Measurements from ENCODE around the gene AFAP1. TPM values are rescaled to one million over a fixed set of nuclear protein-coding genes. Genes with fewer than 3 reads are reported as not detected.

AFAP1 gene
- total and polyA plus RNA-seq, 2 of the 8 experiments (the other 6 are each of a cell fraction or from before 2014, with no cell fraction given), result 3.6 to 18.2 TPM

DNA sequence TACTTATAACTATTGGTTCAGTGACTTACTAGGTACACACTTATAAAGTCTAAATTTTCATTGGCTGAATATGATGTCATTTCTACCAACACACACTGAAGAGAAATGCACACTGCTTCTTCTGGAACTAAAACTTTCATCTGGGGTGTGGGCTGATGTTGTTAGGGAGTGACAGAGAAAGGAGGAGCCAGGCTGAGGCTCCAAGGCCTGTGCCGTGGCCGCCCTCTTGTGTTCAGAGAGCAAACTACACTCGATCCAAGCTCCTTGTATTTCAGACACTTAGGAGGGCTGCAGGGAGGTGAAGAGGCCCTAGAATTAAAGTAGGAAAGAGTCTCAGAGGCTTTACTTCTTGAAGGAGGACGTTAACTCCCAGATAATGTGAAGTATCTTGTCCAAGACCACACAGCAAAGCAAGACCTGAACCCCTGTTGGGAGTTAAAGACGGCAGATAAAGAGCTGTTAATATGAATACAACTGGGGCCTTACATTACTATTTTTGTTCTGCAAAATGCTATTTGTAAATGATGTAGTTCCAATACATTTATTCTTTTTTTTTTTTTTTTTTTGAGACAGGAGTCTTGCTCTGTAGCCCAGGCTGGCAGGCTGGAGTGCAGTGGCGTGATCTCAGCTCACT, 137.5 kb downstream of the AFAP1 start (continued):
- TF ChIP-seq, protein P1, sequence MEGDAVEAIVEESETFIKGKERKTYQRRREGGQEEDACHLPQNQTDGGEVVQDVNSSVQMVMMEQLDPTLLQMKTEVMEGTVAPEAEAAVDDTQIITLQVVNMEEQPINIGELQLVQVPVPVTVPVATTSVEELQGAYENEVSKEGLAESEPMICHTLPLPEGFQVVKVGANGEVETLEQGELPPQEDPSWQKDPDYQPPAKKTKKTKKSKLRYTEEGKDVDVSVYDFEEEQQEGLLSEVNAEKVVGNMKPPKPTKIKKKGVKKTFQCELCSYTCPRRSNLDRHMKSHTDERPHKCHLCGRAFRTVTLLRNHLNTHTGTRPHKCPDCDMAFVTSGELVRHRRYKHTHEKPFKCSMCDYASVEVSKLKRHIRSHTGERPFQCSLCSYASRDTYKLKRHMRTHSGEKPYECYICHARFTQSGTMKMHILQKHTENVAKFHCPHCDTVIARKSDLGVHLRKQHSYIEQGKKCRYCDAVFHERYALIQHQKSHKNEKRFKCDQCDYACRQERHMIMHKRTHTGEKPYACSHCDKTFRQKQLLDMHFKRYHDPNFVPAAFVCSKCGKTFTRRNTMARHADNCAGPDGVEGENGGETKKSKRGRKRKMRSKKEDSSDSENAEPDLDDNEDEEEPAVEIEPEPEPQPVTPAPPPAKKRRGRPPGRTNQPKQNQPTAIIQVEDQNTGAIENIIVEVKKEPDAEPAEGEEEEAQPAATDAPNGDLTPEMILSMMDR (IDR thresholded peaks at IDR 0.05; ENCODE audit: control extremely low read depth in 1 of 3, insufficient read depth in 1 of 3, low read depth in 1 of 3, low read length in 3 of 3), result peak; percentile 72 to 89 (median 85)

Data from H1 (cell line).